Transverse colon (tissue), 4 donors: Measurements from ENCODE around the gene NEMP2.

Experiments
- POLR2AphosphoS5 ChIP-seq, 3 donors: sonication (generic); formaldehyde crosslinking; IDR thresholded peaks; one replicate each; pipeline ENCODE4 v1.6.1; 2016; ENCODE audit warnings: antibody characterized with exemption in 3 of 3
- TF ChIP-seq, protein P1 (sequence below), 5 experiments: fragments of 200-600 bp in 3 of 5; fragments of 450-650 bp in 2 of 5; sonication (generic) in 3 of 5; IDR thresholded peaks; 1 replicate in 2 of 5; 2 replicates in 3 of 5; pipeline ENCODE4 v1.5.1; 2016 to 2017; ENCODE audit warnings: antibody characterized with exemption in 5 of 5, inconsistent platforms in 3 of 5, mild to moderate bottlenecking in 2 of 5, moderate library complexity in 1 of 5

DNA sequence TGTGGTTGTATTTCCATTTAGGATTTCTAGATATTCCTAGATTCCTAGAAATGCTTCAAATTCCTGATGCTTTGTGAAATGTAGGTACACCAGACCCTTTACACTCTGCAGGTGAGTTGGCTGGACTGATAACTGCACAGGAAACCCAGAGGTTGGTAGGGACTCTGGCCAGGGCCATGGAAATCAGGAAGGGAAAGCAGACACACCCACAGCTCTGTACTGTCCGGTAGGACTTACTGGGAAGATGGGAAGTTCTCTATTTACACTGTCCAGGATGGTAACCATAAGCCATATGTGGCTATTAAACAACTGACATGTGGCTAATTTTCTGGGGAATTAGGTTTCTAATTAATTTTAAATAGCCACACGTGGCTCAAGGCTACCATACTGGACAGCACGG, 31.4 kb downstream of the NEMP2 start:
- TF ChIP-seq POLR2AphosphoS5 (IDR thresholded peaks at IDR 0.05): no peak
- TF ChIP-seq, protein P1, sequence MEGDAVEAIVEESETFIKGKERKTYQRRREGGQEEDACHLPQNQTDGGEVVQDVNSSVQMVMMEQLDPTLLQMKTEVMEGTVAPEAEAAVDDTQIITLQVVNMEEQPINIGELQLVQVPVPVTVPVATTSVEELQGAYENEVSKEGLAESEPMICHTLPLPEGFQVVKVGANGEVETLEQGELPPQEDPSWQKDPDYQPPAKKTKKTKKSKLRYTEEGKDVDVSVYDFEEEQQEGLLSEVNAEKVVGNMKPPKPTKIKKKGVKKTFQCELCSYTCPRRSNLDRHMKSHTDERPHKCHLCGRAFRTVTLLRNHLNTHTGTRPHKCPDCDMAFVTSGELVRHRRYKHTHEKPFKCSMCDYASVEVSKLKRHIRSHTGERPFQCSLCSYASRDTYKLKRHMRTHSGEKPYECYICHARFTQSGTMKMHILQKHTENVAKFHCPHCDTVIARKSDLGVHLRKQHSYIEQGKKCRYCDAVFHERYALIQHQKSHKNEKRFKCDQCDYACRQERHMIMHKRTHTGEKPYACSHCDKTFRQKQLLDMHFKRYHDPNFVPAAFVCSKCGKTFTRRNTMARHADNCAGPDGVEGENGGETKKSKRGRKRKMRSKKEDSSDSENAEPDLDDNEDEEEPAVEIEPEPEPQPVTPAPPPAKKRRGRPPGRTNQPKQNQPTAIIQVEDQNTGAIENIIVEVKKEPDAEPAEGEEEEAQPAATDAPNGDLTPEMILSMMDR (IDR thresholded peaks at IDR 0.05): no peak
